WTC11 (cell line): ENCODE measurements around the gene PRAMEF9.
"Not testable (repeated sequence)": the region's sequence is repeated elsewhere in the genome, so short reads cannot be mapped to it uniquely, and the experiment has no call there.

Experiments used
- CTCF ChIP-seq: fragments of 200-600 bp; IDR thresholded peaks from 2 replicates; pipeline ENCODE4 v1.8.0; 2022; ENCODE audit warnings: antibody characterized with exemption
- ELF4 ChIP-seq: sonication (generic); formaldehyde crosslinking; IDR thresholded peaks from 2 replicates; pipeline ENCODE4 v1.8.1; 2022; ENCODE audit warnings: low read depth, mild to moderate bottlenecking, moderate library complexity, missing genetic modification reagents
- SP1 ChIP-seq: sonication (generic); formaldehyde crosslinking; conservative IDR thresholded peaks from 2 replicates; pipeline ENCODE4 v1.8.1; 2022; ENCODE audit warnings: missing genetic modification reagents
- USF2 ChIP-seq: sonication (generic); formaldehyde crosslinking; IDR thresholded peaks from 2 replicates; pipeline ENCODE4 v1.8.1; 2023; ENCODE audit warnings: mild to moderate bottlenecking, missing genetic modification reagents, moderate library complexity
- ZNF121 ChIP-seq: sonication (generic); formaldehyde crosslinking; IDR thresholded peaks from 2 replicates; pipeline ENCODE4 v1.8.0; 2023; ENCODE audit warnings: missing genetic modification reagents

GRCh38 chr1:13219203-13219602, 47.6 kb downstream of the PRAMEF9 start:
- TF ChIP-seq SP1, CTCF, ELF4, ZNF121, USF2: not testable (repeated sequence)
